GM18861 (cell line): ENCODE data around the gene OR51A4.
"Not testable (repeated sequence)": the region's sequence is repeated elsewhere in the genome, so short reads cannot be mapped to it uniquely, and the experiment has no call there.

Experiments
- ATAC-seq: cut with Tn5 transposase; IDR thresholded peaks from one replicate; pipeline ENCODE4 v1.9.1; 2021; ENCODE audit not compliant: unreplicated experiment

OR51A4 gene, protein sequence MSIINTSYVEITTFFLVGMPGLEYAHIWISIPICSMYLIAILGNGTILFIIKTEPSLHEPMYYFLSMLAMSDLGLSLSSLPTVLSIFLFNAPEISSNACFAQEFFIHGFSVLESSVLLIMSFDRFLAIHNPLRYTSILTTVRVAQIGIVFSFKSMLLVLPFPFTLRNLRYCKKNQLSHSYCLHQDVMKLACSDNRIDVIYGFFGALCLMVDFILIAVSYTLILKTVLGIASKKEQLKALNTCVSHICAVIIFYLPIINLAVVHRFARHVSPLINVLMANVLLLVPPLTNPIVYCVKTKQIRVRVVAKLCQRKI

DNA sequence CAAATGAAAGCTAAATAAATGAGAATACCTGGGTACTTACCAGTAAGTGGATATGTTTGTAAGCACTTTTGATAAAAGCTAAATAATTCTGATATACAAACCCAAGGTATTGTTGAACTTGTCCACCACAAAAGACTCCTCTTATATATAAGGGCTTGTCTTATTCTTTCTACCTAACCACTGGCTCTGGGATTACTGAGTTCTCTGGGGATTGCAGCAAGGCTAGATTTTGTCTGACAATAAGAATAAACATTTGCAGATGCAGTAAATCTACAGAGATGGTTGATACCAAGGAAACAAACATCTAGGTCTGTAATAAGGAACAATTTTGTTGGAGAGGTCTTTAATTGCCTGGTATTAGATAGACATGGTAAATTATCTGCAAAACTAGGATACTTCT is at the start of gene OR51A4:
TSS of gene OR51A4 (minus strand) at position 101 of the 400 bp plus-strand sequence. CDS start 505 bp downstream, outside the sequence.
- no peak for ATAC-seq

DNA sequence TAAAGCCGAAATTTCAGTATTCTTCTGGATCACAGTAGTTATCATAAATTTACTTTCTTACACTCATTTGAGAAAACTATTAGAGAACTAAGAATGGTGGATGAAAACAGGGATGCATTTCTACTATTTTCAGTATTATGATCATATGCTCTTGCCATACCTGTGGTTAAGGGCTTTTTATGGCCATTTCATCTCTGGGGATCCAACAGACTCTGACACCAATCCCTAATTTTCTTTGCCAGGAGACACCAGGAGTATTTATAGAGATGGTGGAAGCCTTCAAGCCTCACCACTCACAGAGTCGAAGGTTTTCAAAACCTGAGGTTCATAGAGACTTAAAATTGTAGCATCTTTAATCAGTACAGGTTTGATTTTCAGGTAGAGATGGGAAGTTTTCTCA is 47.1 kb upstream of the OR51A4 start, which contains the start of gene OR51L1:
TSS of gene OR51L1 (plus strand) at position 301 of the 400 bp plus-strand sequence. CDS start 4,132 bp downstream, outside the sequence.
- ATAC-seq = no peak

- no peak for ATAC-seq
Measured at GRCh38 chr11:4991060-4991459, 43.7 kb upstream of the OR51A4 start.

- no peak for ATAC-seq
Measured at GRCh38 chr11:4983841-4984240, 36.4 kb upstream of the OR51A4 start.

GRCh38 chr11:4982678-4983077 is 35.3 kb upstream of the OR51A4 start:
- ATAC-seq = no peak

- no peak for ATAC-seq
Measured at GRCh38 chr11:4979036-4979435, 31.6 kb upstream of the OR51A4 start.

GRCh38 chr11:4975436-4975835 is 28.0 kb upstream of the OR51A4 start:
- ATAC-seq = no peak

DNA sequence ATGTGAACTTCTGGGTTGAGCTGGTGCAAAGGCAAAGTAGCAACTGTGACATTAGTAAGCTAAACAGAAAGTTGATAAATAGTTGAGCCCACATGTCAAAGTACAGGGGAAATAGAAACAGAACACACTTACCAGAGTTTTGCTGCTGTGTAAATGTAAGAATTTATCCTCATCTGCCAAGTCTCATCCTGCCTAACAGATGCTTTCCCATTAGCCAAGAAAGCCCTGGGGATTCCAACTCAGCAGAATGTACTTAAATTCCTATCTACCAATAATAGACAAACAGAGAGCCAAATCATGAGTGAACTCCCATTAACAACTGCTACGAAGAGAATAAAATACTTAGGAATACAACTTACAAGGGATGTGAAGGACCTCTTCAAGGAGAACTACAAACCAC is 15.4 kb upstream of the OR51A4 start:
- ATAC-seq = no peak

GRCh38 chr11:4960877-4961276 is 13.5 kb upstream of the OR51A4 start:
- no peak for ATAC-seq

DNA sequence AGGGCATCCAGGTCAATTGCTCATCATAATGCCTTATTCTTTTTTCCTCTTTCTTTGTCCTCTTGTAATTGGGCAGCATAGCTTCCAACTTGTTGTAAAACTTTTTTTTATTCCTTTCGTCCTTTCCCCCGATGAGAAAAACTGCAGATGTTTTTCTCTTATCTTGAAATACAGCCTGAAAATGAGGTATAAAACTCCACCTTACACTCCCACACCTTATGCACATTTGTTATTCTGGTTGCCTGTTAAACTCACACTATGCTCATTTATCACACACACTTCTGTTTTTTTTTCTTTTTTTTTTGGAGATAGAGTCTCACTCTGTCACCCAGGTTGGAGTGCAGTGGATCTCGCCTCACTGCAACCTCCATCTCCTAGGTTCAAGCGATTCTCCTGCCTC is 10.0 kb upstream of the OR51A4 start:
- no peak for ATAC-seq

DNA sequence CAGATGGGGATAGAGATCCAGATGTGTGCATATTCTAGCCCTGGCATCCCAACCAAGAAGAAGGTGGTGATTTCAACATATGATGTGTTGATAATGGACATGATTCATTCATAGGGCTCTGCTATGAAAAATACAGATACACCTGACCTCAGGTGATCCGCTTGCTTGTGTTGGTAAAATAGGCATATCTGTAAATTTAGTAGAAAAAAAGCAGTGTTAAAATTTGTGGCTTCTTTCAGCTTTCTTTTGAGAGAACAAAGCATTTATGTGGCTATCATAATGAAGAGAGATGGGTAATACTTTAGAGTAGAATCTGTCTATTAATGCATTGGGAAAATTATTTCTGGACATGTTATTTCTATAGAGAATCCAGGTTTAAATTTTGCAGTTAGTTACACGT is 8.2 kb upstream of the OR51A4 start, which contains the start of gene OR51A2:
TSS of gene OR51A2 (minus strand) at position 101 of the 400 bp plus-strand sequence. CDS start at position 101, 0 bp downstream.
- ATAC-seq = not testable (repeated sequence)

- ATAC-seq = no peak
Measured at GRCh38 chr11:4936745-4937144, 10.7 kb downstream of the OR51A4 start.

- no peak for ATAC-seq
Measured at GRCh38 chr11:4932751-4933150, 14.7 kb downstream of the OR51A4 start.

GRCh38 chr11:4926608-4927007 is 20.8 kb downstream of the OR51A4 start:
- ATAC-seq = no peak

GRCh38 chr11:4924239-4924638 is 23.2 kb downstream of the OR51A4 start, which contains the start of gene OR51G1:
TSS of gene OR51G1 (minus strand) at chr11:4924339. CDS start at chr11:4924339, 0 bp downstream.
- ATAC-seq = no peak

DNA sequence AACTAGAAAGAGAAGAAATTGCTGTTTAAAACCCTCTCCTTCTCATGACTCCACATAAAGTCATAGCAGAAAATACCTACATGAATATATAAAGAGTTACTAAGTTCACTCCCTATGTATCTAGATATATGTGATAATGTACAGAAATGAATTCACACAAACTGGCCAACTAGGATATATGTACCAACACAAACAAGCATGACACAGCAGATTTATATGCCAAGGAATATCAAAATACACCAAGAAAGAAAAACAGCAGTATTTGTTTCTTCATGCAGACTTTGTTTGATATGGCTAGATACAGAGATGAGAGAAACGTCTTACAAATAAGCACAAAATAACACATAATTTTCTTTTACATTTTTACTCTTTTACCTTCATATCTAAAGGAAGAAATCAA is 25.1 kb downstream of the OR51A4 start:
- no peak for ATAC-seq

GRCh38 chr11:4921796-4922195 is 25.6 kb downstream of the OR51A4 start:
- ATAC-seq = no peak

DNA sequence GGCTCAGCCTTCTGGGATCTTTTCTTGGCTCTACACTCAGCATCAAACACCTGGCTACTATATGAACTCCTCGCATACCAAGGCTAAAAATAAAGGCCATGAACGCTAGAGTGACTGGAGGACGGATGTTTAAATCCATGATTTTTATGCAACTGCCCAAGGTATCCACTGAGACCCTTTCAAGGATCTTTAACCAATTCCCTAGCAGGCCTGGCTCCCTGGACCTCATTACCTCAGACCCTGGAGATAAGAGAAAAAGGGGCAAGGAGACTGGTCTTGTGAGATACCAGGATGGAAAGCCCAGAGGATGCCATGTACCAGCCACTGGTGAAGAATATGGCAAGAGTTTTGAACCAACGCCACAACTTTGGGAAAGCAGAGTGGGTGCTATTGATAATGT is 28.2 kb downstream of the OR51A4 start, which contains the start of gene OR51G2:
TSS of gene OR51G2 (minus strand) at position 101 of the 400 bp plus-strand sequence. CDS start 3,687 bp downstream, outside the sequence.
- ATAC-seq = no peak

- ATAC-seq = no peak
Measured at GRCh38 chr11:4916581-4916980, 30.8 kb downstream of the OR51A4 start.

DNA sequence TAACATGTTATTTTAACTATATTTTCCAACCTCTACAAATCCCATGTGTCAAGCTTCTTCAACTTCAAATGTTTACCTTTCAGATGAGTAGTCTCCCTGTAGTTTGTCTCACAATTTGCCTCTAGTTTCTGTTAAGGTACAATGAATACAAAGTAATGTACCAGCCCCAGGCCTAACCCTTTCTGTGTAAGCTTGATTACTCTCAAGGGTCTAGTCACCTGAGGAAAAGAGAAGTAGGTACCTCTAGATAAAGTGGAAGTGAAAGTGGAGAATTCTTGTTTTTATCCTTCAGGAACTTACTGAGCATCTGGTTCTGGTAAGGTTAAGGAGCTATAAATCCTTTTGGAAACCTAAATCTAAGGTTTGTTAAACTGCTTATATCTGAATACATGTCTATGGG is 43.9 kb downstream of the OR51A4 start, which contains the start of gene OR51A7:
TSS of gene OR51A7 (plus strand) at position 300 of the 400 bp plus-strand sequence. CDS start 3,587 bp downstream, outside the sequence.
- ATAC-seq = no peak
